NCI-H2196 (cell line): ENCODE measurements around the gene LENG9.

Experiments used
- DNase-seq: peaks from one replicate; lab custom pipeline; 2025; ENCODE audit not compliant: unreplicated experiment; lab: John Stamatoyannopoulos, UW

The LENG9 gene

GRCh38 chr19:54444737-54445136, 18.8 kb downstream of the LENG9 start:
- DNase-seq: no peak

DNA sequence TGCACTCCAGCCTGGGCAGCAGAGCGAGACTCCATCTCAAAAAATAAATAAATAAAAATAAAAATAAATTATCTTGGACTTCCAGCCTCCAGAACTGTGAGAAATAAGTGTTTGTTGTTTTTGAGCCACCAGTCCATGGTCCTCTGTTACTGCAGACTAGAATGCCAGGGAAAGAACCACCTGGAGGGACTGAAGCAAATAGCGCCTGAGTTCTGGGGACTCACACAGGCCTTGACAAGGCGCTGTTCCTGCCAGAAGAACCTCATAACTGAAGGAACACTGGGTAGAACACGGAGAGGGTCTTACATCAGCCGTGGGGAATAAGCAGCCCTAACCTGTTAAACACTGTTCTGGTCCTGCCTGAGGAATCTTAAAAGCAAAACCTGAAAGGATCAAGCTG, 22.9 kb downstream of the LENG9 start:
- no peak for DNase-seq

GRCh38 chr19:54439174-54439851, 24.3 kb downstream of the LENG9 start:
- peak; percentile 36 for DNase-seq

DNA sequence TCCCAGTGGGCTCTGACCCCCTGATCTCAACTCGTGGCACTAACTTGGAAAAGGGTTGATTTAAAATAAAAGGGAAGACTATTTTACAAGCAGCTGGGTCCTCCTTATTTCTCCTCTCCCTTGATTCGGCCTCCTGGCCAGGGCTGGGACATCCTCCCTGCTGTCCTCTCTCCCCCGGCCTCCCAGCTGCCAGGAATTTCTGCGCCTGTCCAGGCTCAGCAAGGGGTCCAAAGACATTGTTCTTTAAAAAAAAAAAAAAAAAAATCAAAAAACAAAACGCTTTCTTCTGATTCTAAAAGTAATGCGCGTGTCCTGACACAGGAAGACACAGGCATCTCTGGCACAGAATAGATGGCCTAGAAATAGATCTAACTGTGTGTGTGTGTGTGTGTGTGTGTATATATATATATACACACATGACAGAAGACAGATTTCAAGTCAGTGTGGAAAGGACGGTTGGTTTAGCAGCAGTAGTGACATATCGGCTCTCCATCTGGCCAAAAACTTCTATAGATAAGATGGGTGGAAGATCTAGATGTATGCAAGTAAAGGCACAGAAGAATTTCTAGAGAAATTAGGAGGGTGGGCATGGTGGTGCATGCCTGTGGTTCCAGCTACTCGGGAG, 26.8 kb downstream of the LENG9 start:
- DNase-seq: no peak

DNA sequence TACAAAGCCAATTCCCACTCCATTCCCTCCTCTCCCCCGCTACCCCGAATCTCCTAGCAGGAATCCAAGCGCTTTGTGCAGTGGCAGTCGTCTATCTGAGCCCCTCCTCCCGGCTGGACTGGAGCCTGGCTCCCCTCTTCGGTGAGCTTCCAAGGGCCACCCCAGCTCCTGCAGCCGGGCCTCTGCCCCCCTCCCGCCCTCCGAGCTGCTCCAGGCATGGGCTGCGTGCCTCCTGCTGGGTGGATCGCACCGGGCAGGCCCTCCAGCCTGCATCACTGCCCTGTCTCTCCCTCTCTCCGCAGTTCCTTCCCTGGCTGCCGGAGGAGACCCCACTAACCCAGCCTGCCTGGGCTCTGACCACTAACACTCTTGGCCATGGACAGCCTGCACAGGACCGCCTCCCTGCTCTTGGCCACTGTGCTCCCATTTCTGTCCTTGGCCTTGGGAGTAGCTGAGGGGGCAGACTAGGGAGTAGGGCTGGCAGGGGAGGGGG, 27.5 kb downstream of the LENG9 start:
- DNase-seq: no peak

DNA sequence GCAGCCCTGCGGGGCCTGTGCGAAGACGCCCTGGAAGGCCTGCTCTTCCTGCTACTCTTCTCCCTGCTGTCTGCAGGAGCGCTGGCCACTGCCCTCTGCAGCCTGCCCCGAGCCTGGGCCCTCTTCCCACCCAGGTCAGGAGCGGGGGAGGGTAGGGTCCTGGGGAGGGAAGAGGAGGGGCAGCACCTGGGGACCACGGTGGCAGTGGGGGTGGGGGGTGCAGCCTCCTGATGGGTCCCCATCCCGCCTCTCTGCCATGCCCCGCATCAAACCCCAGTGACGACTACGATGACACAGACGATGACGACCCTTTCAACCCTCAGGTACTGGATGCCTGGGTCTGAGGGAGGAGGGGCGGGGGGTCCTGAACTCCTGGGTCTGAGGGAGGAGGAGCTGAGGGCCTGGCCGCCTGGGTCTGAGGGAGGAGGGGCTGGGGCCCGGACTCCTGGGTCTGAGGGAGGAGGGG, 28.0 kb downstream of the LENG9 start:
- DNase-seq: no peak

DNA sequence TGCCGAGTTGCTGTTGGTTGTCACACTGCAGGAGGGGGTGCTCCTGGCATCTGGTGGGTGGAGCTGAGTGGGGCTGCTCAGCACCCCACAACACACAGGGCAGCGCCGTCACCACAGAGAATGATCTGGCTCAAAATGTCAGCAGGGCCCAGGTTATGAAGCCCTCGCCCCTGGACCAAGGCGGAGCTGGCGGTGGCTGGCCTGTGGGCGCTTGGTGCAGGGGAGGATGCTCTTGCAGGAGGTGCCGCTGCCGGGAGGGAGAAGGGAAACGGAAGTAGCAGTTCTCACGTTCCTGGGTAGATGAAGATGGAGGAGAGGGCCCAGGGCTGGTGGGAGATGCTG, 28.7 kb downstream of the LENG9 start:
- DNase-seq: no peak

GRCh38 chr19:54434112-54434872, 29.3 kb downstream of the LENG9 start:
- DNase-seq: no peak

- DNase-seq: no peak
These were observed 29.9 kb downstream of the LENG9 start for GRCh38 chr19:54433697-54434096.

DNA sequence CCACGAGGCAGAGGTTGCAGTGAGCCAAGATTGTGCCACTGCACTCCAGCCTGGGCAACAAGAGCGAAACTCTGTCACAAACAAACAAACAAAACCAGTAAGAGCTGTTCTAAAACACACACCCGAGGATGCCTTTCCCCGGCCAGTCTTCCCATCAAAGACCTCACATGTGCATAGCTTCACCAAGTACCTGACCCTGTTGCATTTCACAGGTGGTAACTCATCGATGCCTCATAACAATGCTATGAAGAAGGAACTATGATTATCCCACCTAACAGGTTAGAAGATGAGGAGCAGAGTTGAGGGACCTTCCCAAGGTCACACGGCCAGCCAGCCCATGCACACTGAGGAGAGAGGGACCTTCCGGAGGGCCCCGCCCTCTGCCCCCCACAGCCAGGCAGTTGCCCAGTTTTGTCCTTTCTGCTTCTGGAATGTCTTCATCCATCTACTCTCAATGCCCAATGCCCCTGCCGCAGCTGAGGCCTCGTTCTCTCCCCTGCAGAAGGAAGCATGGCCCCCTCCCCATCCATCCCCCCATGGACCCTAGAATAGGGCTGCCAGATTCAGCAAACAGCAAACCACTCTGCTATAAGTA, 31.3 kb downstream of the LENG9 start:
- DNase-seq: peak; percentile 20

DNA sequence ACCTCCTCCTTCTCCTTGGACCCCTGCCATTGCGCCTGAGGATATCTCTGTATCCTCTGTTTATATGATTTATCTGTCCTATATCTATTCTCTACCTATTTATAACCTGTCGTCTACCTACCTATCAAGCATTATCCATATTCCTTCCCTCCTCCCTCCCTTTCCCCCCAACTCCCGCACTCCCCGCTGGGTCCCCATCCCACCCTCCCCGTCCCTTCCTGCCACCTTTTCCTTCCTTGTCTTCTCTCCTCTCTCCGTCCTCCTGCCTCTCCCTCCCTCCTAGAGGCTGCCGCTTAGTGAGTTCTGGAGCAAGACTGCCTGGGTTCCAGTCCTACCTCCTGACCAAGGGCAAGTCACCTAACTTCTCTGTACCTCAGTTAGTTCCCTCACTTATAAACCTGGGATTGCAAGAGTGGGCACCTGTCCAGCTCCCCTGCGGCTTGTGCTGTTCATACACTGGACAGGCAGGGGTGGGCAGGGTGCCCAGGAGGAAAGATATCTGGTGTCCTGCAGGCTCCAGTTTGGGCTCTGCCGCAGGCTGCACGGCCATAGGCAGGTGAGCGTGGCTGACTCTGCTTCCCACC, 32.2 kb downstream of the LENG9 start:
- peak; percentile 89 for DNase-seq

DNA sequence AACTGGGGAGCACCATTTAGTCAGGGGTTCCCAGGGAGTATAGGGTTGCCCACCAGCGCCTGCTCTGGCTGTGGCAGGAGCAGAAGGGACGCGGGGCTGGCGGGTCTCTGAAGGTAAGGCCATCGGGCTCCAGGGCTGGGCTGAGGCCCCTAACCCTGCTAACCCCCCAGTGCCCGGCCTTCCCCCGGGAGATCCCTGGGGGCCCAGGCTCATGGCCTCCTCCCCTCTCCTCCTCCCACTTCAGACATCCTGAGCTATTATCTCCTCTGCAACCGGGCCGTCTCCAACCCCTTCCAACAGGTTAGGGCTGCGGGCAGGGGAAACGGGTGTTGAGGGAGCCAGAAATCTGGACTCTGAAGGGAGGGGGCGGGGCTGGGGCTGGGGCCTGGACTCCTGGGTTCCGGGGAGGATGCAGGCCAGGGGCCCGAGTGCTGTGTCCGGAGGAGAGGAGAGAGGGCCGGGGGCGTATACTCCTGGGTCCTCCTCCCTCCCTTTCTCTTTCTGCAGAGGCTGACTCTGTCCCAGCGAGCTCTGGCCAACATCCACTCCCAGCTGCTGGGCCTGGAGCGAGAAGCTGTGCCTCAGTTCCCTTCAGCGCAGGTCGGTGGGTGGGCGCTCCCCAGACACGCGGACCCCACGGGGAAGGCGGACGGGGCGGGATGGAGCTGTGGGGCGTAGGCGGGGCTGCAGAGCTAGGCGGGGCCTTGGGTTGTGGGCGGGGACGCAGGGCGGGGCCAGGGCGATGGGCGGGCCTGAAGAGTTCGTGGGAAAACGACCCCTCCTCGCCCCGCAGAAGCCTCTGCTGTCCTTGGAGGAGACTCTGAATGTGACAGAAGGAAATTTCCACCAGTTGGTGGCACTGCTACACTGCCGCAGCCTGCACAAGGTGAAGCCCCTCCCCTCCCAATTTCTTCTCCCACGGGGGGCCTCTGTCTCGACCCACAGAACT, 33.0 kb downstream of the LENG9 start:
- DNase-seq: peak; percentile 20

GRCh38 chr19:54429545-54430227, 33.9 kb downstream of the LENG9 start:
- DNase-seq: no peak

DNA sequence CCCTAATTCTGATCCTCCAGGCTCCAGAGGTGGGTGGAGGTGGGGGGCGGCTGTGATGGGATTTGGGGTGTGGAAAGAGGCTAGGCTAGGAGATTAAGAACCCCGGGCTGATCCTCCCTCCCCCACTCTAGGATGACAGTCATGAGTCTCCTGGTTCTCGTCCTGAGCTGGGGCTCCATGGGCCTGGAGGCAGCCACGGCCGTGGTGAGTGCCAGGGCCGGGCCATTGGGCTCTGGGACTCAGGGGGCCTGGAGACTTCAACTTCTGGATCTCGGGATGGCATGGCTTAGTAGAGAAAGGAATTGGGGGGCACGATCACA, 34.4 kb downstream of the LENG9 start:
- DNase-seq: no peak

DNA sequence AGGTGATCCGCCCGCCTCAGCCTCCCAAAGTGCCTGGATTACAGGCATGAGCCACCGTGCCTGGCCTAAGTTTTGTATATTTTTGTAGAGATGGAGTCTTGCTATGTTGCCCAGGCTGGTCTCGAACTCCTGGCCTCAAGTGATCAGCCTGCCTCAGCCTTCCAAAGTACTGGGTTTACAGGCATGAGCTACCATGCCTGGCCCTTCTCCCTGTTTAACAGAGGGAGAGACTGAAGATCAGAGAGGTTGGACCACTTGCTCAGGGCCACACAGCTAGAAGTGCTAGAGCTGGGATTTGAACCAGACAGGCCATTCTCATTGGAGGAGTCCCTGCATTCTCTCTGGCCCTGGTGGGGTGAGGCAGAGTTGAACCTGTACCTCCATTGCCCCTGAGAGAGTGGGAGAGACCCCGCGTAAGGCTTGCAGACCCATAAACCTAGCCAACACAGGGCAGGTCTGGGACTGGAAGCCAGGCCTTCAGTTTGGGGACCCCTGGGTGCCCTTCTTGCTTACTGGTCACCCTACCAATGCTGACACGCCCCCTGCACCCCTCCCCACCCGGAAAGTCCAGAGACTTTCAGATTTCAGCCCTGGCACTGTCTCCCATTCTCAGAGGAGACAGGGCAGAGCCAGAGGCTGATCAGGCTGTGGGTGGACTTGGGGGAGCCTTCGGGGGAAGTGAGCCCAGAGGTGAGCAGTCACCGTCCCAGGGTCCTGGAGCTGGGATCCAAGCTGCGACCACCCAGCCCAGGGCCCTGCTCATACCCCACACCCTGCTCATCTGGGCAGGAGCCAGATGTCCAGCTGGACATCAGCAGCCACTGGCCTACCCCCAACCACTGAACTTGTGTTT, 35.0 kb downstream of the LENG9 start:
- no peak for DNase-seq

DNA sequence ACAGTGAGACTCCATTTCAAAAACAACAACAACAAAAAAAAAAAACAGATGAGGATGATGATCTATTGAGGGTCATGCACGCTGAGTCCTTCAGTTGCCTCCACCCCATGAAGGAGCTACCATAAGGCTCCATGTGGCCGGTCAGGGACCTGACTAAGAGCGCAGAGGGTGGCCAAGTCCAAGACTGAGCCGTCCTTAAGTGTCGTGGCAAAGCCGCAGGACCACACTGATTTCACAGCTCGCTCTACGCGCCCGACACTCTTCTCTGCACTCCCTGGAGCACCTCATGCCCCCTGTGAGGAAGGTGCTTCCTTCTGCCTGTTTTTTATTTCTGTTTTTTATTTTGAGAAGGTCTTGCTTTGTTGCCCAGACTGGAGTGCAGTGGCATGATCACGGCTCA, 36.0 kb downstream of the LENG9 start:
- no peak for DNase-seq

DNA sequence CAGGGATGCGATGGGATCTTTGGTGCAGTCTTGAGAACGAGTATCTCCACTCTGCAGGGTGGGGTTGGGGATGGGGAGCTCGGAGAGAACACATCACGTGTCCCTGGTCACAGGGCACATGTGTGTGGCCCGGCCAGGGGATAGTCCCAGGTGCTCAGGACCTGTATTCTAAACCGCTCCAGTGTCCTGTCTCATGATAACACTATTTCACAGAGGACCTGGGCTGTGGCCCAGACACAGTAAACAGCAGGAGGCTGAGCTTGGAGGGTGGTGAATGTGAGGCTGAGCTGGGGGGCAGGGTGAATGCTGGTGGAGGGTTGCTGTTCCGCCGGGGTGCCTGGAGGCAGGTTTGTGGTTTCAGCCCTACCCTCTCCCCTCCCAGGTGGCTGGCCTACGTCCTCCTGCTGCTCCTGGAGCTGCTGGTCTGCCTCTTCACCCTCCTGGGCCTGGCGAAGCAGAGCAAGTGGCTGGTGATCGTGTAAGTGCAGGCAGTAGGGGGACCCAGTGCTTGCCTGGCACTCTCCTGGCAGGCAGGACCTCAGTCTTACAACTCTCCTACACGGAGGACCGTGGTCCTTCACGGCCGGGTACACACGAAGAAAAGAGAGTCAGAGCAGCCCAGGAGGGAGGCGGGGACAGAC, 37.2 kb downstream of the LENG9 start:
- no peak for DNase-seq

DNA sequence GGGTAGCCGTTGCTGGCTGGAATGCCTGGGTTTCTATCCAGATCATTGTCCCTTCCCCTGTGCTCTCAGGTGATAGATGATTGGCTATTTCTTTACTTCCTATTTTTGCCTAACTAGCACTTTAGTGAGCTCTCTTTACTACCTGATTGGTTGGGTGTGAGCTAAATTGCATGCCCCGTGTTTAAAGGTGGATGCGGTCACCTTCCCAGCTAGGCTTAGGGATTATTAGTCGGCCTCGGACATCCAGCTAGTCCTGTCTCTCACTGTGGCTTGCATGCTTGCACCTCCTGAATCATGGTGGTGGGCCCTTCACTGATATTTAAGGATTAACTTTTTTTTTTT, 38.2 kb downstream of the LENG9 start:
- DNase-seq: no peak
